ENCODE measurements around the gene ADM5.

Gene ADM5

GRCh38 chr19:49676784-49677230, 12.6 kb upstream of the ADM5 start:
- H3K27me3 ChIP-seq (ENCODE audit: control insufficient read depth in 1 of 2, insufficient read depth in 2 of 2, low read length in 2 of 2) = no peaks in the 10 kb centered on the region
- H3K27ac ChIP-seq (ENCODE audit: low read depth, low read length) = peak overlapping the region; percentile 93
- H3K9ac ChIP-seq (ENCODE audit: low read length) = peak overlapping the region; percentile 78
- H3K36me3 ChIP-seq (ENCODE audit: insufficient read depth, low read length) = peaks cover 4% of the 10 kb centered on the region
- H3K4me1 ChIP-seq (ENCODE audit: insufficient read depth, low read length) = peaks cover 39% of the 10 kb centered on the region
- peak overlapping the region; percentile 86 to 87 for H3K4me3 ChIP-seq (ENCODE audit: low read depth in 1 of 2, low read length in 2 of 2)
- no peaks in the 10 kb centered on the region for H3K9me3 ChIP-seq (ENCODE audit: low read length)

- peak within 1 kb of the TSS; percentile 86 to 87 for H3K4me3 ChIP-seq (ENCODE audit: low read depth in 1 of 2, low read length in 2 of 2)
- no peaks in the 10 kb centered on the region for H3K9me3 ChIP-seq (ENCODE audit: low read length)
- no peaks in the 10 kb centered on the region for H3K27me3 ChIP-seq (ENCODE audit: control insufficient read depth in 1 of 2, insufficient read depth in 2 of 2, low read length in 2 of 2)
- H3K4me1 ChIP-seq (ENCODE audit: insufficient read depth, low read length) = peaks cover 34% of the 10 kb centered on the region
- peaks cover 10% of the 10 kb centered on the region for H3K36me3 ChIP-seq (ENCODE audit: insufficient read depth, low read length)
- peak within 1 kb of the TSS; percentile 78 for H3K9ac ChIP-seq (ENCODE audit: low read length)
- peak within 1 kb of the TSS; percentile 93 for H3K27ac ChIP-seq (ENCODE audit: low read depth, low read length)
Observed at GRCh38 chr19:49677231-49677900, 12.0 kb upstream of the ADM5 start, which contains the start of gene PRMT1. PRMT1 (plus strand) TSS chr19:49677271; CDS start chr19:49677281, 10 bp downstream.

GRCh38 chr19:49677901-49678674, 11.3 kb upstream of the ADM5 start:
- Histone ChIP-seq H3K9me3 (ENCODE audit: low read length) (no peaks in the 10 kb centered on the region), H3K27ac (ENCODE audit: low read depth, low read length) (peak overlapping the region; percentile 93), H3K36me3 (ENCODE audit: insufficient read depth, low read length) (peaks cover 17% of the 10 kb centered on the region), H3K4me1 (ENCODE audit: insufficient read depth, low read length) (peaks cover 33% of the 10 kb centered on the region), H3K9ac (ENCODE audit: low read length) (peak overlapping the region; percentile 78), H3K4me3 (ENCODE audit: low read depth in 1 of 2, low read length in 2 of 2) (peak overlapping the region; percentile 86 to 87), H3K27me3 (ENCODE audit: control insufficient read depth in 1 of 2, insufficient read depth in 2 of 2, low read length in 2 of 2) (no peaks in the 10 kb centered on the region)

GRCh38 chr19:49678985-49679770, 10.2 kb upstream of the ADM5 start:
- Histone ChIP-seq H3K27me3 (ENCODE audit: control insufficient read depth in 1 of 2, insufficient read depth in 2 of 2, low read length in 2 of 2) (no peaks in the 10 kb centered on the region), H3K27ac (ENCODE audit: low read depth, low read length) (no peak overlapping the region), H3K9ac (ENCODE audit: low read length) (peak overlapping the region; percentile 20), H3K4me3 (ENCODE audit: low read depth in 1 of 2, low read length in 2 of 2) (no peak overlapping the region), H3K9me3 (ENCODE audit: low read length) (no peaks in the 10 kb centered on the region), H3K4me1 (ENCODE audit: insufficient read depth, low read length) (peaks cover 33% of the 10 kb centered on the region), H3K36me3 (ENCODE audit: insufficient read depth, low read length) (peaks cover 25% of the 10 kb centered on the region)

- Histone ChIP-seq H3K9ac (ENCODE audit: low read length) (peak overlapping the region; percentile 20), H3K27me3 (ENCODE audit: control insufficient read depth in 1 of 2, insufficient read depth in 2 of 2, low read length in 2 of 2) (no peaks in the 10 kb centered on the region), H3K9me3 (ENCODE audit: low read length) (no peaks in the 10 kb centered on the region), H3K36me3 (ENCODE audit: insufficient read depth, low read length) (peaks cover 32% of the 10 kb centered on the region), H3K27ac (ENCODE audit: low read depth, low read length) (peak overlapping the region; percentile 53), H3K4me1 (ENCODE audit: insufficient read depth, low read length) (peaks cover 33% of the 10 kb centered on the region), H3K4me3 (ENCODE audit: low read depth in 1 of 2, low read length in 2 of 2) (peak overlapping the region in 1 of 2 donors; percentile 47)
Observed at GRCh38 chr19:49679771-49680413, 9.5 kb upstream of the ADM5 start.

GRCh38 chr19:49680421-49681351, 8.7 kb upstream of the ADM5 start:
- H3K9me3 ChIP-seq (ENCODE audit: low read length) = no peaks in the 10 kb centered on the region
- peak overlapping the region; percentile 53 for H3K27ac ChIP-seq (ENCODE audit: low read depth, low read length)
- peak overlapping the region; percentile 20 for H3K9ac ChIP-seq (ENCODE audit: low read length)
- peaks cover 33% of the 10 kb centered on the region for H3K4me1 ChIP-seq (ENCODE audit: insufficient read depth, low read length)
- peaks cover 40% of the 10 kb centered on the region for H3K36me3 ChIP-seq (ENCODE audit: insufficient read depth, low read length)
- H3K4me3 ChIP-seq (ENCODE audit: low read depth in 1 of 2, low read length in 2 of 2) = peak overlapping the region in 1 of 2 donors; percentile 47
- H3K27me3 ChIP-seq (ENCODE audit: control insufficient read depth in 1 of 2, insufficient read depth in 2 of 2, low read length in 2 of 2) = peaks cover 0 to 2% of the 10 kb centered on the region in 2 donors

- Histone ChIP-seq H3K36me3 (ENCODE audit: insufficient read depth, low read length) (peaks cover 47% of the 10 kb centered on the region), H3K9ac (ENCODE audit: low read length) (no peak overlapping the region), H3K9me3 (ENCODE audit: low read length) (no peaks in the 10 kb centered on the region), H3K27me3 (ENCODE audit: control insufficient read depth in 1 of 2, insufficient read depth in 2 of 2, low read length in 2 of 2) (peaks cover 0 to 3% of the 10 kb centered on the region in 2 donors), H3K4me1 (ENCODE audit: insufficient read depth, low read length) (peaks cover 28% of the 10 kb centered on the region), H3K4me3 (ENCODE audit: low read depth in 1 of 2, low read length in 2 of 2) (no peak overlapping the region), H3K27ac (ENCODE audit: low read depth, low read length) (no peak overlapping the region)
Observed at GRCh38 chr19:49681830-49682229, 7.6 kb upstream of the ADM5 start.

- peaks cover 28% of the 10 kb centered on the region for H3K4me1 ChIP-seq (ENCODE audit: insufficient read depth, low read length)
Observed at GRCh38 chr19:49682274-49682673, 7.1 kb upstream of the ADM5 start.

GRCh38 chr19:49683814-49684250, 5.6 kb upstream of the ADM5 start:
- Histone ChIP-seq H3K9me3 (ENCODE audit: low read length) (no peaks in the 10 kb centered on the region), H3K4me3 (ENCODE audit: low read depth in 1 of 2, low read length in 2 of 2) (no peak overlapping the region), H3K9ac (ENCODE audit: low read length) (no peak overlapping the region), H3K27me3 (ENCODE audit: control insufficient read depth in 1 of 2, insufficient read depth in 2 of 2, low read length in 2 of 2) (peaks cover 0 to 8% of the 10 kb centered on the region in 2 donors), H3K36me3 (ENCODE audit: insufficient read depth, low read length) (peaks cover 53% of the 10 kb centered on the region), H3K4me1 (ENCODE audit: insufficient read depth, low read length) (peaks cover 24% of the 10 kb centered on the region), H3K27ac (ENCODE audit: low read depth, low read length) (no peak overlapping the region)

More at GRCh38 chr19:49682274-49682673, 7.1 kb upstream of the ADM5 start:
- Histone ChIP-seq H3K9me3 (ENCODE audit: low read length) (no peaks in the 10 kb centered on the region), H3K4me3 (ENCODE audit: low read depth in 1 of 2, low read length in 2 of 2) (no peak overlapping the region), H3K27me3 (ENCODE audit: control insufficient read depth in 1 of 2, insufficient read depth in 2 of 2, low read length in 2 of 2) (peaks cover 0 to 3% of the 10 kb centered on the region in 2 donors), H3K27ac (ENCODE audit: low read depth, low read length) (no peak overlapping the region), H3K36me3 (ENCODE audit: insufficient read depth, low read length) (peaks cover 47% of the 10 kb centered on the region), H3K9ac (ENCODE audit: low read length) (no peak overlapping the region)
